Neural cell (in vitro differentiated cells): ENCODE measurements around the gene ELOB.

Source experiments
- EP300 ChIP-seq: fragments of 450-650 bp; conservative IDR thresholded peaks from 2 replicates; pipeline ENCODE4 v1.6.1; 2014; ENCODE audit warnings: antibody characterized with exemption, mild to moderate bottlenecking, moderate library complexity; ENCODE audit not compliant: poor library complexity, severe bottlenecking
- EZH2 ChIP-seq: fragments of 200-600, 300-800 bp; shearing (Covaris generic), sonication (generic); IDR thresholded peaks from 2 replicates; pipeline ENCODE4 v1.6.1; 2014; ENCODE audit warnings: antibody characterized with exemption, low read length, borderline replicate concordance, mild to moderate bottlenecking; ENCODE audit not compliant: insufficient read depth, poor library complexity, severe bottlenecking
- POLR2AphosphoS5 ChIP-seq: IDR thresholded peaks from 2 replicates; pipeline ENCODE4 v1.6.1; 2012
- RAD21 ChIP-seq: fragments of 450-650 bp; conservative IDR thresholded peaks from 2 replicates; pipeline ENCODE4 v1.6.1; 2014; ENCODE audit warnings: antibody characterized with exemption, mild to moderate bottlenecking, moderate library complexity
- REST ChIP-seq: IDR thresholded peaks from 2 replicates; pipeline ENCODE4 v1.6.1; 2012; ENCODE audit warnings: borderline replicate concordance
- SMC3 ChIP-seq: fragments of 450-650 bp; conservative IDR thresholded peaks from 2 replicates; pipeline ENCODE4 v1.6.1; 2014; ENCODE audit warnings: antibody characterized with exemption, mild to moderate bottlenecking, moderate library complexity; ENCODE audit not compliant: poor library complexity
- TAF1 ChIP-seq: IDR thresholded peaks from 2 replicates; pipeline ENCODE4 v1.6.1; 2012; ENCODE audit warnings: low read depth
- TF ChIP-seq, protein P1 (sequence below): fragments of 450-650 bp; IDR thresholded peaks from 2 replicates; pipeline ENCODE4 v1.5.1; 2014; ENCODE audit warnings: antibody characterized with exemption, mild to moderate bottlenecking, moderate library complexity; ENCODE audit not compliant: poor library complexity, severe bottlenecking

DNA sequence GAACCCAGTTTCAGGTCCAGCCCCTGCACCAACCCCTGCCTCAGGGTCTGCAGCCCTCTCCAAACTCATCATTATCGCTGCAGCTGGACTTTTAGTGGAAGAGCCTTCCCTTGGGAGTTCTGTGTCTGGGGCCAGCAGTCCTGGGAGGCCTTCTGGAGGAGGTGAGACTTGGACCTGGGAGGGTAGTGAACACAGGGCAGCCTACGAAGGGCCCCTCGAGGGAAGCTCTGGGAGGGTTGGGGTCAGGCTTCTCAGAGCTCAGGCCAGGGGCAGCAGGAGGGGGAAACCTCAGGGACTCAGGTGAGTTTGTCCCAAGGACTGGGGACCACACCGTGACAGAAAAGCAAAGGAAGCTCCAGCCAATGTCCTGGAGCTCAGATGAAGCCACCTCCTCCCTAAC, 35.9 kb downstream of the ELOB start:
- TF ChIP-seq, protein P1, sequence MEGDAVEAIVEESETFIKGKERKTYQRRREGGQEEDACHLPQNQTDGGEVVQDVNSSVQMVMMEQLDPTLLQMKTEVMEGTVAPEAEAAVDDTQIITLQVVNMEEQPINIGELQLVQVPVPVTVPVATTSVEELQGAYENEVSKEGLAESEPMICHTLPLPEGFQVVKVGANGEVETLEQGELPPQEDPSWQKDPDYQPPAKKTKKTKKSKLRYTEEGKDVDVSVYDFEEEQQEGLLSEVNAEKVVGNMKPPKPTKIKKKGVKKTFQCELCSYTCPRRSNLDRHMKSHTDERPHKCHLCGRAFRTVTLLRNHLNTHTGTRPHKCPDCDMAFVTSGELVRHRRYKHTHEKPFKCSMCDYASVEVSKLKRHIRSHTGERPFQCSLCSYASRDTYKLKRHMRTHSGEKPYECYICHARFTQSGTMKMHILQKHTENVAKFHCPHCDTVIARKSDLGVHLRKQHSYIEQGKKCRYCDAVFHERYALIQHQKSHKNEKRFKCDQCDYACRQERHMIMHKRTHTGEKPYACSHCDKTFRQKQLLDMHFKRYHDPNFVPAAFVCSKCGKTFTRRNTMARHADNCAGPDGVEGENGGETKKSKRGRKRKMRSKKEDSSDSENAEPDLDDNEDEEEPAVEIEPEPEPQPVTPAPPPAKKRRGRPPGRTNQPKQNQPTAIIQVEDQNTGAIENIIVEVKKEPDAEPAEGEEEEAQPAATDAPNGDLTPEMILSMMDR = no peak
- no peak for TF ChIP-seq SMC3
- TF ChIP-seq REST = no peak
- no peak for TF ChIP-seq POLR2AphosphoS5
- TF ChIP-seq EZH2 = no peak
- TF ChIP-seq TAF1 = no peak
- no peak for TF ChIP-seq EP300
- TF ChIP-seq RAD21 = no peak
